ENCODE data around the gene SPATA31D4.
"Not testable (repeated sequence)": the region's sequence is repeated elsewhere in the genome, so short reads cannot be mapped to it uniquely, and the experiment has no call there.

The SPATA31D4 gene

DNA sequence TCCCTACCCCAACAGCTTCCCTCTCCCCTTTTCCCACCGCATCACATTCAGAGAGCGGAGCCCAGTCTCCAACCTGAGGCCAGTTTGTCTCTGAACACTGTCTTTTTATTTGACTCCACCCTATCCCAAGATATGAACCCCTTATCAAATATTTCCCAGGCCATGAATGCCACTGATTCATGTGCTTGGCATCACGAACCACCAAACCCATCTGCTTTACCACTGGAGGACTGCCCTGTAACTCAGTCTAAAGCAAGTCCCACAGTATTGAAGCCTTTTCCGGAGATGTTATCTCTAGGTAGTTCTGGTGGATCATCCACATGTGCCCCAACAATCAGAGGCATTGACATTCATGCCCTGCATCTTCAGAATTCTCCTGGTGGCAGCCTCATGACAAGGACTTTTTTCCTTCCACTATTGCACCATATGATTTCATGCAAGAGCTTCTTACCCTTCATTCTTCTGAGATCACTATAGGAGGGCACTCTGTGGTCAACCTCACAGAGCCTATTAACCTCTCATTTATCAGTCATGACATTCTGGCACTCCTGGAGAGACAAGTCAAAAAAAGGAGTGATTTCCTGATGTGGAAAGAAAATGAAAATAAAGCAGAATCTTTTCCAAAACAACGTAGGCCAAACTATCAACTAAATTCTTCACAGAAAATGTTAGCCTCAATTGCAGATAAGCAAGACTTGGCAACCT is 12.3 kb upstream of the SPATA31D4 start:
- no peak overlapping the region for H3K4me3 ChIP-seq (ENCODE audit: low read length)
- TF ChIP-seq, protein P1, sequence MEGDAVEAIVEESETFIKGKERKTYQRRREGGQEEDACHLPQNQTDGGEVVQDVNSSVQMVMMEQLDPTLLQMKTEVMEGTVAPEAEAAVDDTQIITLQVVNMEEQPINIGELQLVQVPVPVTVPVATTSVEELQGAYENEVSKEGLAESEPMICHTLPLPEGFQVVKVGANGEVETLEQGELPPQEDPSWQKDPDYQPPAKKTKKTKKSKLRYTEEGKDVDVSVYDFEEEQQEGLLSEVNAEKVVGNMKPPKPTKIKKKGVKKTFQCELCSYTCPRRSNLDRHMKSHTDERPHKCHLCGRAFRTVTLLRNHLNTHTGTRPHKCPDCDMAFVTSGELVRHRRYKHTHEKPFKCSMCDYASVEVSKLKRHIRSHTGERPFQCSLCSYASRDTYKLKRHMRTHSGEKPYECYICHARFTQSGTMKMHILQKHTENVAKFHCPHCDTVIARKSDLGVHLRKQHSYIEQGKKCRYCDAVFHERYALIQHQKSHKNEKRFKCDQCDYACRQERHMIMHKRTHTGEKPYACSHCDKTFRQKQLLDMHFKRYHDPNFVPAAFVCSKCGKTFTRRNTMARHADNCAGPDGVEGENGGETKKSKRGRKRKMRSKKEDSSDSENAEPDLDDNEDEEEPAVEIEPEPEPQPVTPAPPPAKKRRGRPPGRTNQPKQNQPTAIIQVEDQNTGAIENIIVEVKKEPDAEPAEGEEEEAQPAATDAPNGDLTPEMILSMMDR (conservative IDR thresholded peaks at IDR 0.05; ENCODE audit: low read length): no peak
- DNase-seq (ENCODE audit: low read depth): peak; percentile 18

DNA sequence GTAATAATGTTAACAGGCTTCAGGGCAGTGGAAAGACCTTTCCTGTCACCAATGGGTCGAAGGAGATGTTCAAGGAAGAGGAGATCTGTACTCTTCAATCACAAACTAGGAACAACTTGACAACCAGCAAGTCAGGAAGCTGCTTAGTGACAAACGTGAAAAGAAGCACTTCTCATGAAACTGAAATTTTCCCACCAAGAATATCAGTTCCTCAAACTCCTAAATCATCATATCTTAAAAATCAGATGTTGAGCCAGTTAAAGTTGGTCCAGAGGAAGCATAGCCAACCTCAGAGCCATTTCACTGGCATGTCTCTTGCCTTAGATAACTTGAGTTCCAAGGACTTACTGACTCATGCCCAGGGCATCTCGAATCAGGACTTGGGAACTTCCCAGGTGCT is 9.7 kb upstream of the SPATA31D4 start:
- DNase-seq (ENCODE audit: low read depth); H3K4me3 ChIP-seq (ENCODE audit: low read length): not testable (repeated sequence)

DNA sequence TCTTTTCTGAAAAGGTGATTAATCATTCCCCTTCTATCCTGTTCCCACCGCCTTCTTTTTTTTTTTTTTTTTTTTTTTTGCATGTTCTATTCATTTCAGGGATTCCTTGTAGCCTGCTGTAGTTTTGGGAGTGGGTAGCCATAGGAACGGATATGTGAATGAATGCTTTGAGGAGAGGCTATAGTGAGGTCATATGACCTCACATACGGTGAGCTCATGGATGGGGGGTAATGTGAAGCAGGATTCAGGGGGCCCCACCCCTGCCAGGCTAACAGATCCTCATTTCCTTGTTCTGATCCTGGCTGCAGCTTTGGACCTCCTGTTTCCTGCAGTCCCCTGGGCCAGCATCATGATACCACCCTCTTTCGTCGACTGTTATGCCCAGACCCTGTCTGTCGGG is 1.9 kb downstream of the SPATA31D4 start:
- H3K4me3 ChIP-seq (ENCODE audit: low read length); DNase-seq (ENCODE audit: low read depth): not testable (repeated sequence)

DNA sequence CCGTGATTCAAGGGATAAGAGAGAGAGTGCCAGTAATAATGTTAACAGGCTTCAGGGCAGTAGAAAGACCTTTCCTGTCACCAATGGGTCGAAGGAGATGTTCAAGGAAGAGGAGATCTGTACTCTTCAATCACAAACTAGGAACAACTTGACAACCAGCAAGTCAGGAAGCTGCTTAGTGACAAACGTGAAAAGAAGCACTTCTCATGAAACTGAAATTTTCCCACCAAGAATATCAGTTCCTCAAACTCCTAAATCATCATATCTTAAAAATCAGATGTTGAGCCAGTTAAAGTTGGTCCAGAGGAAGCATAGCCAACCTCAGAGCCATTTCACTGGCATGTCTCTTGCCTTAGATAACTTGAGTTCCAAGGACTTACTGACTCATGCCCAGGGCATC is 5.3 kb downstream of the SPATA31D4 start:
- not testable (repeated sequence) for H3K4me3 ChIP-seq (ENCODE audit: low read length); DNase-seq (ENCODE audit: low read depth)

- H3K4me3 ChIP-seq (ENCODE audit: low read length); DNase-seq (ENCODE audit: low read depth): not testable (repeated sequence)
Observed at GRCh38 chr9:81943393-81943792, 15.2 kb downstream of the SPATA31D4 start, which contains the start of gene SPATA31D3. SPATA31D3 (plus strand) TSS chr9:81943500; CDS start chr9:81943586, 86 bp downstream.

- H3K4me3 ChIP-seq (ENCODE audit: low read length); DNase-seq (ENCODE audit: low read depth): not testable (repeated sequence)
Observed at GRCh38 chr9:81948650-81949049, 20.4 kb downstream of the SPATA31D4 start.

- TF ChIP-seq, protein P1 (conservative IDR thresholded peaks at IDR 0.05; ENCODE audit: low read length): no peak
- no peak for DNase-seq (ENCODE audit: low read depth)
- H3K4me3 ChIP-seq (ENCODE audit: low read length): no peak overlapping the region
Observed at GRCh38 chr9:81953096-81953495, 24.9 kb downstream of the SPATA31D4 start.

DNA sequence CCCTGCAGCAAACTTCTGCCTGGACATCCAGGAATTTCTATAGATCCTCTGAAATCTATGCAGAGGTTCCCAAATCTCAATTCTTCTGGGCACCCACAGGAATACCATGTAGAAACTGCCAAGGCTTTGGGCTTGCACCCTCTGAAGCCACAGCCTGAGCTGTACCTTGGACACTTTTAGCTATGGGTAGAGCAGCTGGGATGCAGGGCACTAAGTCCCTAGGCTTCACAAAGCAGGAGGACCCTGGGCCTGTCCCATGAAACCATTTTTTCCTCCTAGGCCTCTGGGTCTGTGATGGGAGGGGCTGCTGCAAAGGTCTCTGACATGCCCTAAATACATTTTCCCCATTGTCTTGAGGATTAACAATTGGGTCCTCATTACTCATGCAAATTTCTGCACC is 27.4 kb downstream of the SPATA31D4 start:
- H3K4me3 ChIP-seq (ENCODE audit: low read length): no peak overlapping the region
- TF ChIP-seq, protein P1 (conservative IDR thresholded peaks at IDR 0.05; ENCODE audit: low read length): no peak

DNA sequence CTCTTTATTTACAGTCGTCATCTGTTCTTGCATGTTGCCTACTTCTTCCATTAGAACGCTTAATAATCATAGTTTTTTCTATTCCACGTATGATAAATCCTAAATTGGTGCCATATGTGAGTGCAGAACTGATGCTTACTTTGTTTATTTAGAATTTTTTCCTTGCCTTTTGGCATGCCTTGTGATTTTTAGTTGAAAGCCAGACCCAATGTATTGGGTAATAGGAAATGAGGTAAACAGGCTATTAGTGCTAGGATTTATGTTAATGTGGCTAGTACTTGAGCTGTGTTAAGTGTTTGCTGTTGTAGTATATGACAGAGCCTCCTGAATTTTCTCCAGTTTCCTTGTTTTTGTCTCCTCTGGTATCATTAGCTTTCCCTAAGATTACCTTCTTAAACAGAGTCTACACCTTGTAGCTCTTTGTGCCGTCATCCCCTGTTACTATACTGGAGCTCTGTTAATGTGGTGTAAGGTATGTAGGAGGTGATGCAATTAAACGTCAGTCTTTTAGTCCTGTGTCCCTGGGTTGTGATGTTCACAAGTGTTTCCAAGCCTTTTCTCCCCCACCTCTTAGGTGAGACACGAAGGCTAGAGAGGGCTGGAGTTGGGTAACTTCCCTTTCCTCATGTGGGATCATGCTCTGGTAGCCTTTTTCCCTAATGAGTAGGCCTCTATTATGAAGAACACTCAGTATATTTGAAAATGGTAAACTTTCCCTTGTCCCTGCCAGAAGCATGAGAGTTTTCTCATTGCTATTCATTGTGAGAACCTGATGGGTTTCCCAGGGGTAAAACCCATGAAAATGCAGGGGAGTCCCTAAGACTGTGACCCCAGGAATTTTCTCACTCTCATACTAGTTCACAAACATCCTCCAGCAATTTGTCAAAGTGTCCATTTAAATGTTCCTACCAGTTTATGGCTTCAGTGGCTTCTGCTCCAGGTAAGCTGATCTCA is 36.3 kb downstream of the SPATA31D4 start:
- TF ChIP-seq, protein P1 (conservative IDR thresholded peaks at IDR 0.05; ENCODE audit: low read length): no peak
- DNase-seq (ENCODE audit: low read depth): peak; percentile 87
- no peak overlapping the region for H3K4me3 ChIP-seq (ENCODE audit: low read length)

More for the DNA sequence above, 27.4 kb downstream of the SPATA31D4 start:
- DNase-seq (ENCODE audit: low read depth): no peak

Measured in AG10803 (cell line).